H1 (cell line): ENCODE data around the gene KEL. TPM values are rescaled to one million over a fixed set of nuclear protein-coding genes. Genes with fewer than 3 reads are reported as not detected.

Experiments used
- CTCF ChIA-PET: fragments of 300-600 bp; sonication (Branson Sonifier 250); formaldehyde crosslinking; loops from one replicate; lab custom pipeline; 2021; ENCODE audit not compliant: partially characterized antibody; lab: Charles Lee
- POLR2A ChIA-PET: fragments of 300-600 bp; sonication (Branson Sonifier 250); formaldehyde crosslinking; loops from one replicate; lab custom pipeline; 2021; ENCODE audit warnings: inconsistent platforms; ENCODE audit not compliant: partially characterized antibody; lab: Charles Lee
- DNase-seq, 2 experiments: peaks; one replicate each; pipeline versions ENCODE4 v3.0.0 to v3.0.0-alpha.2; 2010 to 2022; ENCODE audit warnings: low spot score in 2 of 2, low read depth in 1 of 2, mixed read lengths in 1 of 2
- FAIRE-seq: peaks from 2 replicates; lab custom pipeline; 2011; peaks lifted over from hg19 to GRCh38; lab: Jason Lieb, UNC
- H2AFZ ChIP-seq: 2 replicates; pipeline ENCODE4 v1.8.1; 2012; ENCODE audit warnings: low read length, inconsistent platforms
- H2AK5ac ChIP-seq: 2 replicates; pipeline ENCODE4 v1.6.1; 2013; ENCODE audit warnings: low read depth, low read length
- H2BK120ac ChIP-seq: replicated peaks from 2 replicates; pipeline ENCODE3; 2013; ENCODE audit warnings: low read depth, low read length, inconsistent platforms
- H2BK12ac ChIP-seq: 2 replicates; pipeline ENCODE4 v1.6.1; 2013; ENCODE audit warnings: low read depth, low read length
- H2BK15ac ChIP-seq: 2 replicates; pipeline ENCODE4 v1.6.1; 2013; ENCODE audit warnings: low read length
- H2BK20ac ChIP-seq: 2 replicates; pipeline ENCODE4 v1.6.1; 2013; ENCODE audit warnings: low read length
- H2BK5ac ChIP-seq: 2 replicates; pipeline ENCODE4 v1.6.1; 2013; ENCODE audit warnings: low read depth, low read length
- H3K14ac ChIP-seq: 2 replicates; pipeline ENCODE4 v1.6.1; 2013; ENCODE audit warnings: inconsistent platforms; ENCODE audit not compliant: insufficient read length
- H3K18ac ChIP-seq: 2 replicates; pipeline ENCODE4 v1.6.1; 2013; ENCODE audit warnings: low read length; ENCODE audit errors: extremely low read depth
- H3K23ac ChIP-seq: 2 replicates; pipeline ENCODE4 v1.6.1; 2013; ENCODE audit warnings: inconsistent platforms; ENCODE audit not compliant: insufficient read length
- H3K23me2 ChIP-seq: 2 replicates; pipeline ENCODE4 v1.6.1; 2013; ENCODE audit warnings: low read depth, low read length
- H3K27ac ChIP-seq: 2 replicates; pipeline ENCODE4 v1.6.1; 2011; ENCODE audit warnings: low read depth, low read length, inconsistent platforms
- H3K27me3 ChIP-seq, 4 experiments: replicated peaks in 1 of 4; 1 replicate in 1 of 4; 2 replicates in 3 of 4; pipeline versions ENCODE4 v1.6.1 to v1.8.1; 2011 to 2013; ENCODE audit warnings: low read length in 3 of 4, mild to moderate bottlenecking in 3 of 4, inconsistent platforms in 2 of 4, mixed read lengths in 2 of 4, moderate library complexity in 1 of 4; ENCODE audit not compliant: control insufficient read depth in 3 of 4, insufficient read depth in 3 of 4; ENCODE audit errors: extremely low read depth in 1 of 4
- H3K36me3 ChIP-seq, 4 experiments: 2 replicates each; pipeline versions ENCODE4 v1.6.1 to v1.8.1; 2011 to 2013; ENCODE audit warnings: mild to moderate bottlenecking in 4 of 4, low read length in 3 of 4, moderate library complexity in 2 of 4, control low read depth in 1 of 4, inconsistent platforms in 1 of 4; ENCODE audit not compliant: insufficient read depth in 4 of 4, control insufficient read depth in 2 of 4
- H3K4ac ChIP-seq: replicated peaks from 2 replicates; pipeline ENCODE3; 2013; ENCODE audit warnings: low read length, low read depth, mixed read lengths, inconsistent platforms; ENCODE audit not compliant: insufficient read length
- H3K4me1 ChIP-seq, 4 experiments: replicated peaks in 1 of 4; 1 replicate in 1 of 4; 2 replicates in 3 of 4; pipeline versions ENCODE4 v1.6.1 to v1.8.1; 2011 to 2013; ENCODE audit warnings: low read length in 3 of 4, inconsistent platforms in 2 of 4, mixed read lengths in 1 of 4; ENCODE audit not compliant: insufficient read depth in 4 of 4, control insufficient read depth in 3 of 4
- H3K4me2 ChIP-seq, 2 experiments: 2 replicates each; pipeline versions ENCODE4 v1.6.1 to v1.8.1; 2011 to 2013; ENCODE audit warnings: low read depth in 2 of 2, low read length in 2 of 2, control low read depth in 1 of 2, inconsistent platforms in 1 of 2, mild to moderate bottlenecking in 1 of 2; ENCODE audit not compliant: insufficient read depth in 1 of 2
- H3K4me3 ChIP-seq, 4 experiments: fragments of 200-600, 300-600 bp in 1 of 4; sonication (generic), shearing (Covaris generic), sonication (Bioruptor Twin) in 1 of 4; 2 replicates each; pipeline versions ENCODE4 v1.5.1 to v1.8.1; 2011 to 2016; ENCODE audit warnings: low read length in 4 of 4, low read depth in 3 of 4, control low read depth in 2 of 4, inconsistent platforms in 2 of 4, mild to moderate bottlenecking in 2 of 4, mixed read lengths in 1 of 4, moderate library complexity in 1 of 4; ENCODE audit not compliant: insufficient read depth in 2 of 4; ENCODE audit errors: extremely low read depth in 1 of 4
- H3K56ac ChIP-seq: replicated peaks from 2 replicates; pipeline ENCODE3; 2013; ENCODE audit warnings: low read depth, mild to moderate bottlenecking, mixed read lengths, low read length, inconsistent platforms; ENCODE audit not compliant: insufficient read length
- H3K79me1 ChIP-seq: 2 replicates; pipeline ENCODE4 v1.6.1; 2013; ENCODE audit warnings: low read depth, low read length, control low read depth
- H3K79me2 ChIP-seq, 2 experiments: 2 replicates each; pipeline versions ENCODE4 v1.6.1 to v1.8.1; 2012 to 2013; ENCODE audit warnings: low read length in 2 of 2, mild to moderate bottlenecking in 2 of 2, inconsistent platforms in 1 of 2; ENCODE audit not compliant: insufficient read depth in 2 of 2, control insufficient read depth in 1 of 2
- H3K9ac ChIP-seq, 4 experiments: replicated peaks in 1 of 4; 1 replicate in 1 of 4; 2 replicates in 3 of 4; pipeline versions ENCODE4 v1.6.1 to v1.8.1; 2011 to 2013; ENCODE audit warnings: low read depth in 3 of 4, low read length in 3 of 4, control low read depth in 2 of 4, mild to moderate bottlenecking in 2 of 4, moderate library complexity in 2 of 4, inconsistent platforms in 1 of 4; ENCODE audit errors: extremely low read depth in 1 of 4
- H3K9me3 ChIP-seq, 2 experiments: 2 replicates each; pipeline versions ENCODE4 v1.6.1 to v1.8.1; 2012 to 2013; ENCODE audit warnings: mild to moderate bottlenecking in 2 of 2, moderate library complexity in 2 of 2, control low read depth in 1 of 2, inconsistent platforms in 1 of 2, low read depth in 1 of 2, low read length in 1 of 2, mixed read lengths in 1 of 2; ENCODE audit not compliant: insufficient read depth in 2 of 2
- H4K20me1 ChIP-seq, 2 experiments: replicated peaks in 1 of 2; 2 replicates each; pipeline versions ENCODE3 to v1.8.1; 2011 to 2013; ENCODE audit warnings: inconsistent platforms in 2 of 2, low read length in 2 of 2, mild to moderate bottlenecking in 1 of 2; ENCODE audit not compliant: insufficient read depth in 2 of 2, control insufficient read depth in 1 of 2
- H4K5ac ChIP-seq: 2 replicates; pipeline ENCODE4 v1.6.1; 2013; ENCODE audit warnings: low read length, low read depth, mixed read lengths, inconsistent platforms; ENCODE audit not compliant: insufficient read length
- H4K8ac ChIP-seq: 2 replicates; pipeline ENCODE4 v1.8.0; 2013; ENCODE audit warnings: mild to moderate bottlenecking, moderate library complexity, low read length, inconsistent platforms; ENCODE audit not compliant: insufficient read depth; ENCODE audit errors: extremely low read depth
- H4K91ac ChIP-seq: replicated peaks from 2 replicates; pipeline ENCODE3; 2013; ENCODE audit warnings: low read length, mixed read lengths, inconsistent platforms; ENCODE audit not compliant: insufficient read length
- CREB1 ChIP-seq: IDR thresholded peaks from 2 replicates; pipeline ENCODE4 v1.6.1; 2012; ENCODE audit warnings: inconsistent platforms
- PHF8 ChIP-seq: fragments of 200-600 bp; sonication (generic); conservative IDR thresholded peaks from 2 replicates; pipeline ENCODE4 v1.7.1; 2012; ENCODE audit warnings: low read depth, mild to moderate bottlenecking, inconsistent platforms, low read length, moderate library complexity
- POLR2AphosphoS5 ChIP-seq: IDR thresholded peaks from 2 replicates; pipeline ENCODE4 v1.6.1; 2011; ENCODE audit warnings: low read depth, low read length
- WGBS, 2 experiments: shearing (Covaris generic) in 1 of 2; methylation state at CpG; one replicate each; pipeline versions ENCODE4 v1.1.6 to v1.1.7; 2013 to 2015; ENCODE audit warnings: low lambda C conversion rate in 2 of 2, mixed read lengths in 2 of 2, inconsistent platforms in 1 of 2, low coverage in 1 of 2, missing lambda C conversion rate in 1 of 2; ENCODE audit not compliant: insufficient replicate concordance in 2 of 2, insufficient coverage in 1 of 2, insufficient read length in 1 of 2; ENCODE audit errors: extremely low coverage in 1 of 2, missing lambda C conversion rate in 1 of 2; 5-methylcytosine and 5-hydroxymethylcytosine counted together
- polyA plus RNA-seq, 7 experiments: library from polyadenylated mRNA; depleted of rRNA in 3 of 7; stranded (reverse) in 5 of 7; unstranded in 2 of 7; fragments of >200 nt in 5 of 7; fragments of 200-250 nt in 2 of 7; gene quantifications; 1 replicate in 5 of 7; 2 replicates in 1 of 7; 4 replicates in 1 of 7; pipeline versions ENCODE4 v1.2.1 to v1.2.3, GENCODE V29; 2011 to 2013; ENCODE audit warnings: missing spikeins in 2 of 7, mixed read lengths in 2 of 7
- total RNA-seq: library from RNA; stranded (reverse); fragmentation: NEBNext Ultra II Directional; extraction: Animal tissue kit (Norgen Biotek cat#: 25700); gene quantifications from 2 replicates; pipeline ENCODE4 v1.2.1, GENCODE V29; 2021

KEL gene
- total and polyA plus RNA-seq, 2 of the 8 experiments (the other 6 are each of a cell fraction or from before 2014, with no cell fraction given), result 1.8 to 1.9 TPM

- Histone ChIP-seq H2BK5ac (no peak overlapping the region), H2BK120ac (no peak overlapping the region), H2AK5ac (no peak overlapping the region), H3K36me3 (no peaks in the 10 kb centered on the region), H3K4ac (no peak overlapping the region), H3K4me2 (no peak overlapping the region), H3K79me2 (no peaks in the 10 kb centered on the region), H3K4me1 (peaks cover 0 to 5% (median 2%) of the 10 kb centered on the region in 4 experiments; a peak in 3 of 7 replicates), H4K91ac (no peak overlapping the region), H3K79me1 (no peaks in the 10 kb centered on the region), H3K27ac (no peak overlapping the region), H2BK20ac (no peak overlapping the region), H3K23ac (no peak overlapping the region), H2BK12ac (no peak overlapping the region), H3K14ac (no peak overlapping the region), H4K20me1 (no peaks in the 10 kb centered on the region), H2BK15ac (no peak overlapping the region), H3K27me3 (peaks cover 0 to 8% (median 0%) of the 10 kb centered on the region in 4 experiments; a peak in 4 of 7 replicates), H3K23me2 (peaks cover 2% of the 10 kb centered on the region; the same call in 1 of the 2 replicates), H3K56ac (no peak overlapping the region), H3K18ac (no peak overlapping the region), H4K8ac (no peak overlapping the region), H3K9ac (no peak overlapping the region), H3K4me3 (no peak overlapping the region), H2AFZ (no peak overlapping the region), H3K9me3 (no peaks in the 10 kb centered on the region), H4K5ac (no peak overlapping the region)
- POLR2A ChIA-PET, result no interaction called here
- CTCF ChIA-PET, result interaction anchor here (1.0 to 1.8 kb wide), 2 partner anchors 36 to 57 kb away, joined by 3 to 9 read pairs; no protein-coding TSS in a partner anchor
- TF ChIP-seq PHF8, result no peak
- TF ChIP-seq POLR2AphosphoS5, result no peak
- TF ChIP-seq CREB1, result no peak
- no peak for FAIRE-seq
- no peak for DNase-seq
- 89% methylated on average over 11 of the region's 11 CpGs; no CpG with 5 or more reads in 1 of the 2 experiments for WGBS, 2 experiments
Observed at GRCh38 chr7:142930126-142930730, 31.9 kb downstream of the KEL start.
